ENCODE data around the gene RHCG.

GRCh38 chr15:89495638-89496145, 691 bp downstream of the RHCG start:
- TF ChIP-seq, protein P1, sequence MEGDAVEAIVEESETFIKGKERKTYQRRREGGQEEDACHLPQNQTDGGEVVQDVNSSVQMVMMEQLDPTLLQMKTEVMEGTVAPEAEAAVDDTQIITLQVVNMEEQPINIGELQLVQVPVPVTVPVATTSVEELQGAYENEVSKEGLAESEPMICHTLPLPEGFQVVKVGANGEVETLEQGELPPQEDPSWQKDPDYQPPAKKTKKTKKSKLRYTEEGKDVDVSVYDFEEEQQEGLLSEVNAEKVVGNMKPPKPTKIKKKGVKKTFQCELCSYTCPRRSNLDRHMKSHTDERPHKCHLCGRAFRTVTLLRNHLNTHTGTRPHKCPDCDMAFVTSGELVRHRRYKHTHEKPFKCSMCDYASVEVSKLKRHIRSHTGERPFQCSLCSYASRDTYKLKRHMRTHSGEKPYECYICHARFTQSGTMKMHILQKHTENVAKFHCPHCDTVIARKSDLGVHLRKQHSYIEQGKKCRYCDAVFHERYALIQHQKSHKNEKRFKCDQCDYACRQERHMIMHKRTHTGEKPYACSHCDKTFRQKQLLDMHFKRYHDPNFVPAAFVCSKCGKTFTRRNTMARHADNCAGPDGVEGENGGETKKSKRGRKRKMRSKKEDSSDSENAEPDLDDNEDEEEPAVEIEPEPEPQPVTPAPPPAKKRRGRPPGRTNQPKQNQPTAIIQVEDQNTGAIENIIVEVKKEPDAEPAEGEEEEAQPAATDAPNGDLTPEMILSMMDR (IDR thresholded peaks at IDR 0.05) = no peak
- TF ChIP-seq POLR2A (IDR thresholded peaks at IDR 0.05) (no peak), POLR2AphosphoS5 (IDR thresholded peaks at IDR 0.05) (no peak)
